ENCODE results near the gene SUPT6H. TPM values are rescaled to one million over a fixed set of nuclear protein-coding genes. Genes with fewer than 3 reads are reported as not detected.

Gene SUPT6H
- total RNA-seq, 2 donors from 2014 or later, result 26.5 to 37.2 TPM

DNA sequence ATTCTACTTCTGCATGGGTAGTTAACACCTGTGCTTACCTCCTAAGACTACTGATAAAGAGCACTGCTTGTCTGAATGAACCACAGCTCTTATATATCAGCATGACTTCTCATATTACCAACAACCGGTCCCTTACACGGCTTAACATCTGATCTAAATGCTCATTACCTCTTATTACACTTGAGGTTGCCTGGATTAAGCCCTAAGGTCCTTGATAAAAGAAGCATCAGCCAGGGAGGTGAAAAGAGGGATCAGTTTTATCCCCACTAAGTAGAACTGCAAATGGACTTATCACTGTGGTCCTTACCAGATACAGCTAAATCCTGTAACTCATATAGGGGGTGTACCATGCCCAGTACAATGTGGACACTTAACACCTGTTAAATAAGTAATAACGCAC is 39.8 kb upstream of the SUPT6H start:
- Histone ChIP-seq H3K36me3 (replicated peaks in 1 of 2; ENCODE audit: insufficient read depth in 1 of 2, low read depth in 2 of 2) (peaks cover 40 to 50% of the 10 kb centered on the region in 2 donors), H3K9me3 (no peaks in the 10 kb centered on the region), H3K27ac (no peak overlapping the region), H3K4me1 (peaks cover 5% of the 10 kb centered on the region), H3K4me3 (no peak overlapping the region), H3K27me3 (no peaks in the 10 kb centered on the region)
- WGBS, 2 donors, result 59 to 78% methylated on average over 3 of the region's 3 CpGs
- no peak for DNase-seq
- no peak for ATAC-seq
- TF ChIP-seq, protein P1, sequence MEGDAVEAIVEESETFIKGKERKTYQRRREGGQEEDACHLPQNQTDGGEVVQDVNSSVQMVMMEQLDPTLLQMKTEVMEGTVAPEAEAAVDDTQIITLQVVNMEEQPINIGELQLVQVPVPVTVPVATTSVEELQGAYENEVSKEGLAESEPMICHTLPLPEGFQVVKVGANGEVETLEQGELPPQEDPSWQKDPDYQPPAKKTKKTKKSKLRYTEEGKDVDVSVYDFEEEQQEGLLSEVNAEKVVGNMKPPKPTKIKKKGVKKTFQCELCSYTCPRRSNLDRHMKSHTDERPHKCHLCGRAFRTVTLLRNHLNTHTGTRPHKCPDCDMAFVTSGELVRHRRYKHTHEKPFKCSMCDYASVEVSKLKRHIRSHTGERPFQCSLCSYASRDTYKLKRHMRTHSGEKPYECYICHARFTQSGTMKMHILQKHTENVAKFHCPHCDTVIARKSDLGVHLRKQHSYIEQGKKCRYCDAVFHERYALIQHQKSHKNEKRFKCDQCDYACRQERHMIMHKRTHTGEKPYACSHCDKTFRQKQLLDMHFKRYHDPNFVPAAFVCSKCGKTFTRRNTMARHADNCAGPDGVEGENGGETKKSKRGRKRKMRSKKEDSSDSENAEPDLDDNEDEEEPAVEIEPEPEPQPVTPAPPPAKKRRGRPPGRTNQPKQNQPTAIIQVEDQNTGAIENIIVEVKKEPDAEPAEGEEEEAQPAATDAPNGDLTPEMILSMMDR (IDR thresholded peaks at IDR 0.05), result no peak
- no peak for TF ChIP-seq POLR2A (IDR thresholded peaks at IDR 0.05)
- intact Hi-C loops (cut with DNase I), result no loop called here

DNA sequence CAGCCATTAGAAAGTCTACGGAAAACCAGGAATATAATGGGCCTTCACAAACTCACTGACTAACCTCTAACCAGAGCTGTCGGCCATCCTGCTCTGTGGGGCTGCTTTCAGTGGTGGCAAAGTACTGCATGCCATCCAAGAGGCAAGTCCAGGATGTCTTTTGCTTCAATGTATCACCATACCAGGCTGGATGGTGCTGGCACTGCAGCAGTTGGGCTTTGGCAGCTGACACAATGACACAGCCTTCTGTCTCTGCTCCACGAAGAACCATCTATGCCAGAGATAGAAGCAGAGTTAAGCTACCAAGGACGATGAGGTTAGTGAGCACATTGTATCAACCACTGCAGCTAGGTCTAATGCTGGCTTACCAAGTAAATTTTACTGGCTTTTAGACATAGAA is 38.3 kb upstream of the SUPT6H start:
- Histone ChIP-seq H3K4me3 (no peak overlapping the region), H3K9me3 (no peaks in the 10 kb centered on the region), H3K36me3 (replicated peaks in 1 of 2; ENCODE audit: insufficient read depth in 1 of 2, low read depth in 2 of 2) (peaks cover 37 to 42% of the 10 kb centered on the region in 2 donors), H3K27ac (no peak overlapping the region), H3K27me3 (no peaks in the 10 kb centered on the region), H3K4me1 (peaks cover 5% of the 10 kb centered on the region)
- intact Hi-C loops (cut with DNase I), result no loop called here
- DNase-seq (no peak), ATAC-seq (no peak)
- TF ChIP-seq, protein P1 (IDR thresholded peaks at IDR 0.05), result no peak
- TF ChIP-seq POLR2A (IDR thresholded peaks at IDR 0.05), result no peak
- WGBS, 2 donors, result 78 to 93% methylated on average over 4 of the region's 4 CpGs

DNA sequence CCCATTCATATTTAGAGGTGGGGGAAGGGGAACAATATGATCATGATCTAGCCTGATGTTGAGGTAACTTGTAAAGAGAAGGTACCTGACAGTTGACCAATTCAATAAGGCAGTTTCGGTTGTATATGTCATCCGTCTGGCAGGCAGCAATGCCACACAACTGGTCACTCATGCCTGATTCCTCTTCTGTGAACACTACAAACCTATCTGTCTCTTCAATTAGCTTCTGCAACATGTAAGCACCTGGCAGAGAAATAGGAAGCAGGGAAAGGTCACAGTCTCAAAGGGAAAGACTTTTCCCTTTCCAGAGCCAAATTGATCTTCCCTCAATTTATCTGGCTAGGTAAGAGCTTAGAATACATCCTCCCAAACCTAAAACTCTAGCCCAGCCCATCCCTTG is 37.9 kb upstream of the SUPT6H start:
- no peak for DNase-seq
- Histone ChIP-seq H3K4me3 (no peak overlapping the region), H3K27ac (no peak overlapping the region), H3K4me1 (peaks cover 5% of the 10 kb centered on the region), H3K27me3 (no peaks in the 10 kb centered on the region), H3K36me3 (replicated peaks in 1 of 2; ENCODE audit: insufficient read depth in 1 of 2, low read depth in 2 of 2) (peaks cover 34 to 37% of the 10 kb centered on the region in 2 donors), H3K9me3 (no peaks in the 10 kb centered on the region)
- no peak for ATAC-seq
- intact Hi-C loops (cut with DNase I), result no loop called here
- TF ChIP-seq, protein P1 (IDR thresholded peaks at IDR 0.05), result no peak
- TF ChIP-seq POLR2A (IDR thresholded peaks at IDR 0.05), result no peak
- 86 to 91% methylated on average over 2 of the region's 2 CpGs for WGBS, 2 donors

DNA sequence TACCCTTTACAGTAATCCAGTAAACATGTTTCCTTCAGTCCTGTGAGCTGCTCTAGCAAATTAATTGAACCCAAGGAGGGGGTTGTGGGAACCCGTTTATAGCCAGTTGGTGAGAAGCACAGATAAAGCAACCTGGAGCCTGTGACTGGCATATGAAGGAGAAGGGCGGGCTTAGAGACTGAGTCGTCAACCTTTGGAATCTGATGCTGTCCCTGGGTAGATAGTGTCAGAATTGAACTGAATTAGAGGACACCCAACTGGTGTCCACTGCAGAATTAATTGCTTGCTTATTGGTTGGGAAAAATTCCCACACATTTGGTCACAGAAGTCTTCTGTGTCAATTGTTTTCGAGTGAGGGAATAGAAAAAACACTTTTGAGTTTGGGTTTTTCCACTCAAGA is 35.2 kb upstream of the SUPT6H start:
- Histone ChIP-seq H3K27ac (no peak overlapping the region), H3K4me3 (no peak overlapping the region), H3K27me3 (no peaks in the 10 kb centered on the region), H3K9me3 (no peaks in the 10 kb centered on the region), H3K36me3 (replicated peaks in 1 of 2; ENCODE audit: insufficient read depth in 1 of 2, low read depth in 2 of 2) (peaks cover 28% of the 10 kb centered on the region in 2 donors), H3K4me1 (peaks cover 5% of the 10 kb centered on the region)
- no peak for ATAC-seq
- WGBS, 2 donors, result 88 to 96% methylated on average over 4 of the region's 4 CpGs
- DNase-seq, result no peak
- intact Hi-C loops (cut with DNase I), result no loop called here
- TF ChIP-seq POLR2A (IDR thresholded peaks at IDR 0.05), result no peak
- TF ChIP-seq, protein P1 (IDR thresholded peaks at IDR 0.05), result no peak

DNA sequence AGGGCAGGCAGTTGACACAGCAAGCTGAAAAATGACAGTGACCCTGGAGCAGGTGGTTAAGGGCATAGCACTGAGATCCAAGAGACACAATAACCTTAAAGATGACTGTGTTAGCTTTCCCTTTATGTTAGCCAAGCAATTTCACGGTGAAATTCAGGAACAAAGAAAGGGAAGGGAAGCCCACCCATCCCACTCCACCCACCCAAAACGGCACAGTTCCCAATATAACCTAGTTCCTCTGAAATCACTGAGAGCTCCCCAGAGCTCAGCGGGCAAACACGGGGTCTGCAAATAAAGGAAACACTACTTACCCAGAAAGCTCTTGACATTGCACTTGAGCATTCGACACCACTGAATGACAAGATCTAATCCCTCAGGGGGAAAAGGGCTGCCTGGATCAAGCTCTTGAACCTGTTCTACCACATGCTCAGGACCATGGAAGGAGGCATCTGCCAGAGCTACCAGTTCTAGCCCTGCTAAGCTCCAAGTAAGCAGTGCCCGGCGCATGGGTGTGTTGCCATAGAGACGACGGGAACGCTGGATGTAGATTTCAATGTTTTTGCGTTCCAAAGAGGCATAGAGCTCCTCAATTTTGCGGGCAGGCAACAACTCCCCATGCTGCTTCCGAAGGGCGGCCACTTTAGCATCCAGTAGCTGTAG is 27.7 kb upstream of the SUPT6H start:
- H3K36me3 ChIP-seq (replicated peaks in 1 of 2; ENCODE audit: insufficient read depth in 1 of 2, low read depth in 2 of 2), result peaks cover 27 to 69% of the 10 kb centered on the region in 2 donors
- intact Hi-C loops (cut with DNase I), result no loop called here

More for the DNA sequence above, 27.7 kb upstream of the SUPT6H start:
- Histone ChIP-seq H3K27ac (no peak overlapping the region), H3K9me3 (no peaks in the 10 kb centered on the region), H3K4me3 (no peak overlapping the region), H3K27me3 (no peaks in the 10 kb centered on the region), H3K4me1 (no peaks in the 10 kb centered on the region)
- DNase-seq (no peak), ATAC-seq (no peak)
- 82 to 94% methylated on average over 10 to 14 of the region's 14 CpGs for WGBS, 2 donors
- TF ChIP-seq POLR2A (IDR thresholded peaks at IDR 0.05), result no peak
- TF ChIP-seq, protein P1 (IDR thresholded peaks at IDR 0.05), result no peak
